Measurements from ENCODE around the gene PILRA.
"Not testable (repeated sequence)": the region's sequence is repeated elsewhere in the genome, so short reads cannot be mapped to it uniquely, and the experiment has no call there.

Gene PILRA

GRCh38 chr7:100381531-100382233 is 8.4 kb downstream of the PILRA start:
- DNase-seq: not testable (repeated sequence)

DNA sequence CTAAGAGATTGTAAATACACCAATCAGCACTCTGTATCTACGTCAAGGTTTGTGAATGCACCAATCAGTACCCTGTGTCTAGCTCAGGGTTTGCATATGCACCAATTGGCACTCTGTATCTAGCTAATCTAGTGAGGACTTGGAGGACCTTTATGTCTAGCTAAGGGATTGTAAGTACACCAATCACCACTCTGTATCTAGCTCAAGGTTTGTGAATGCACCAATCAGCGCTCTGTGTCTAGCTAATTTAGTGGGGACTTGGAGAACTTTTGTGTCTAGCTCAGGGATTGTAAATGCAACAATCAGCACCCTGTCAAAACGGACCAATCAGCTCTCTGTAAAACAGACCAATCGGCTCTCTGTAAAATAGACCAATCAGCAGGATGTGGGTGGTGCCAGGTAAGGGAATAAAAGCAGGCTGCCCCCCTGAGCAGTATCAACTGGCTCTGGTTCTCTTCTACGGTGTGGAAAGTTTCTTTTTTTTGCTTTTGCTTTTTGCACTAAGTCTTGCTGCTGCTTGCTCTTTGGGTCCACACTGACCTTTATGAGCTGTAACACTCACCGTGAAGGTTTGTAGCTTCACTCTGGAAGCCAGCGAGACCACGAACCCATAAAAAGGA is 9.1 kb downstream of the PILRA start:
- not testable (repeated sequence) for DNase-seq

- no peak for DNase-seq
Observed at GRCh38 chr7:100384628-100385294, 11.5 kb downstream of the PILRA start.

- no peak for DNase-seq
Observed at GRCh38 chr7:100386940-100387339, 13.7 kb downstream of the PILRA start.

GRCh38 chr7:100387695-100388094 is 14.4 kb downstream of the PILRA start:
- DNase-seq: no peak

GRCh38 chr7:100389437-100390088 is 16.3 kb downstream of the PILRA start:
- DNase-seq: no peak

DNA sequence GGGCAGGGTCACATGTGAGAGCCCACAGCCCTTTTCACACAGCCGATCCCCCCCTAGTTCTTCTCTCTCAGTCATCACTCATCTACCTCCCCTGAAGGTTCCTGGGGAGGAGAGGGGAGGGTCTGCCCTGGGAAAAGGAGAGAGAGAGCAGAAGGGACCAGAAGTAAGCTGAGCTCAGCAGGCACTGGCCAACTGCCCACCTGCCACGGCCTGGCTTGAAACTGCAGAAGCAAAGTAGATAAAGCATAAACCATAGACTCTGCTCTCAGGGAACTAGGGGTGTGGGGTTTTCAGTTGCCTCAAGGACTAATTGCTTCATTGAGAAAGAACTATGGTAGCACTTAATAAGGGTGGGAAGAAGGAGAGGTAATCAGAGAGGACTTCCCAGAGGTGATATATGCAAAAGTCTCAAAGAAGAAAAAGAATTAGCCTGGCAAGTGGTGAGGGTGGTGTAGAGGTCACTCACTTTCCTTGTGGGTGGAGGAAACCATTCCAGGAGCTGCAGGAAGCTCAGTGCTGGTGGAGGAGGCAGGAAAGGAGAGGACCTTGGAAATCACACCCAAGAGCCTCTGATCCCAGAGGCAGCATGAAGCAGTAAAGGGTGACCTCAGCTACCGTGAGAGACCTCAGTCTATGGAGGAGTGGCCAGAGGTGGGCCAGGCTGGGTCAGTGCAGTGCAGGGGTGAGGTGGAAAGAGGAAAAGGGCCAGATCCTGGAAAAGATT is 17.2 kb downstream of the PILRA start:
- DNase-seq: no peak

DNA sequence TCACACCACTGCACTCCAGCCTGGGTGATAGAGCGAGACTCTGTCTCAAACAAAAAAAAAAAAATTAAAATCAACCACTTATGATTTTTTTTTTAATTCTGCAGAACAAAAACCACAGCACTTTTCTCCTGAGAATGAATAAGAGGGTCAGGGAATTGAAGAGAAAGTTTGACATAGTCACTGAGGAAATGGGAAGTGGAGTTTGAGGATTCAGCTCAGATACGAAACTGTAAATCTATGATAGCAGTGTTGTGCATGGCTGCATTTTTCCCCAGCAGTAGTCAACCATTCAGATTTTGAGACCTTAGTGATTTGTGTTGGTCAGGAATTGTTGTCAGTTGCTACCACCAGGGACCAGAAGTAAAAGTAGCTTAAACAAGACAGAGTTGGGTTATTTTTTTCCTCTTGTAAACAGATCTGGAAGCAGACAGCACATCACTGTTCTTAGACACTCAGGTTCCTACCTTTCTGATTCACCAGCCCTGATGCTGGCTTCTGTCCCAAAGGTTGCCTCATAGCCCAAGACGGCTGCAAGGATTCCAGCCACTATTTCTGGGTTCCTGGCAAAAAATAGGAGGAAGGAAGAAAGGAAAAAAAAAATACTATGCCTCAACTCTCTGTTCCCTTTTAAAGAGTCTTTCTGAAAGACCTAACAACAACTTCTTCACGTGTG is 20.1 kb downstream of the PILRA start:
- no peak for DNase-seq

DNA sequence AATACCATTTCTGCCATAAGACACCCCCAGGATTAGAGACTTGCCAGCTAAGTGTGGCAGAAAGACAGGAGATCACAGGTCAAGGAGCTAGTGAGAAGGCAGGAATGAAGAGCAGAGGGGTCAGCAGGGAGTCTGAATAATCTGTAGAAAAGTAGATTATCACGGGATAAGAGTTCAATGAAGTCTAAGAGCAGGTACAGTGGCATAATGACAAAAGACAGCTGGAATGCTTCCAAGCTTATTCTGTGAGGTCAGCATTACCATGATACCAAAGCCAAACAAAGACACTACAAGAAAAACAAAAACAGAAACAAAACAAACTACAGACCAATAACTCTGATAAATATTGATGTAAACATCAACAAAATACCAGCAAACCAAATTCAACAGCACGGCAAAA is 20.8 kb downstream of the PILRA start:
- DNase-seq: no peak

- no peak for DNase-seq
Observed at GRCh38 chr7:100396421-100396982, 23.2 kb downstream of the PILRA start.

- DNase-seq: no peak
Observed at GRCh38 chr7:100397315-100398081, 24.2 kb downstream of the PILRA start.

DNA sequence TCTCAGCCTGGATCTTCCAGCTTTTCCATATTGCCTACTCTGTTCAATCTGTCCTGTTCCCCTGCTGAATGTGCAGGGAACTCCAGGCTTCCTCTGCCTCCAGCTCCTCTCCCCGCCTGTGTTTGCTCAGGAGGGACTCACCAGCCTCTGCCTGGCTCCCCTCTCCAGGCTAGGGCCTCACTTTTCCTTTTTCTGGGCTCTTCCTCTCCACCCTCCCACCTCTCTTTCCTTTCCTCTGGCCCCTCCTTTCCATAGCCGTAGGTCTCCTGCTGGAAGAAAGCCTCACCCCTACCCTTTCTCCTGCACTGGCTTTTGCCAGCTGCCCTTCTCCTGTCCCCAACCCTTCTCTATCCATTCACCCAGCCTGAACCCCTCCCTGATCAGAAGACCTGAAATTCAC is 25.0 kb downstream of the PILRA start:
- no peak for DNase-seq

GRCh38 chr7:100400041-100400440 is 26.8 kb downstream of the PILRA start:
- DNase-seq: no peak

DNA sequence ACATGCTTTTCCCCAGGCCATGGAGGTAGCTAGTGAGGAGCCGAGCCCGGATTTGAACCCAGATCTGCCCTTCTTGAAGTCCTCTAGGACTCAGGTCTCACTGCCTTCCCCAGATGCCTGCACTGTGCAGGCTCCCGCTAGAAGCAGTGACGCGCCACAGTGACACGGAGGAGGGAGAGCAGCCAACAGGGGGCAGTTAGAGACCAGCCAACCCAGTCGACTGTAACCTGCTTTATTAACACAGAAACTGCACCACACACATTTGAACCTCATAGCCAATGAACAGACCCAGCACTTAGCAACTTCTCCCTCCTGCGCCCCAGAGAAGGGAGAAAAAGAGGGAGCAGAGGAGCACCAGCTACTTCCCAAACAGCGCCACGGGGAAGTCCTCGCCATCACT is 27.4 kb downstream of the PILRA start:
- DNase-seq: no peak

DNA sequence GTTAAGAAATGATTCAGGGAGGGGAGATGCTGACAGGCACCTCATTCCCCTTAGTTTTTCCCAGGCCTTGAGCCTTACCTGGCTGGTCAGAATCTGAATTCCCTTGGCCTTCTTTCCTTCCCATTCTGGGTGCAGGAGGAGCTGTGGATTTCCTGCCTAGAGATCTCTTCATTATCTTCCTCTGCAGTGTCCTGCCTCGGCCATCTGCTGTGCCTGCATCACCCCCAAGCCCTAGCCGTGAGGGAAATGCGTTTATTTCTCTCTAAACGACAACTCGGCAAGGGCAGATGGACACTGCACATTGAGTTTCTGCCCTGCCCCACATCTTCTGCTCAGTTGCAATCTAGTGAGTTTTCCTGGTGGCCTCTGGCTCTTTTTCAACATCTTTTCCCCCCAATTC is 28.5 kb downstream of the PILRA start:
- no peak for DNase-seq

- no peak for DNase-seq
Observed at GRCh38 chr7:100402241-100402640, 29.0 kb downstream of the PILRA start.

DNA sequence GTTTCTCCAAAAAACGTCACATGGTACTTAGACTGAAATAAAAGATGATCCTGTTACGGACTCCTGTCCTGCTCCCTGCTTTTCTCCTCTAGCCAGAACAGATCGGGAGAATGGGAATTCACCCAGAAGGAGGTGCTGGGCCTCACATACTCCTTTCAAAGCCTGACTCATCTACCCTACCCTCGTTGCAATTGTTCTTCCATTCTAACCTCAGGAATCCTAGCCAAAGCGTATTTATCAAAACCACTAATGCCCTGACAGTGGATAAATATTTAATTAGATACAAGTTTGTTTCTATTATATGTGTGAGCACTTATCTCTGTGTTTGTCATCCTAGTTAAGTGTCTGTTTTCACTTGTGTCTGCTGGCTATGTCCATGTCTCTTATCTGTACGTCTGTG is 33.5 kb downstream of the PILRA start:
- no peak for DNase-seq

- peak; percentile 69 for DNase-seq
Observed at GRCh38 chr7:100407285-100408180, 34.2 kb downstream of the PILRA start.

DNA sequence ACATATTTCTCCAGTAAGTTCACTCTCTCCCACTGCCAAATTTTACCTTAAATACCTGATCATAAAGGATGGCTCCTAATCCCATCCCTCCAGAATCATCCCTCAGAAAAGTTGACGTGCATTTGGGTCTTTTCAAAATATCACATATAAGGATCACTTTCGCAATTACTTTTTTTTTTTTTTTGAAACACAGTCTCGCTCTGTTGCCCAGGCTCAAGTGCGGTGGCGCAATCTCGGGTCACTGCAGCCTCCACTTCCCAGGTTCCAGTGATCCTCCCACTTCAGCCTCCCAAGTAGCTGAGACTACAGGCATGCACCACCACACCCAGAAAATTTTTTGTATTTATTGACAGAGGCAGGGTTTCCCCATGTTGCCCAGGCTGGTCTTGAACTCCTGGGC is 37.8 kb downstream of the PILRA start:
- no peak for DNase-seq

GRCh38 chr7:100413346-100413745 is 40.1 kb downstream of the PILRA start:
- no peak for DNase-seq
